Upper lobe of left lung (tissue), 6 donors: Measurements from ENCODE around the gene AGPS. TPM values are rescaled to one million over a fixed set of nuclear protein-coding genes. Genes with fewer than 3 reads are reported as not detected.

Experiments used
- ATAC-seq, 2 donors: fragments of 200-7000 bp; cut with Tn5 transposase; one replicate each; pipeline ENCODE4 v1.9.1; 2022; ENCODE audit warnings: mild to moderate bottlenecking in 2 of 2, moderate library complexity in 2 of 2; ENCODE audit not compliant: low FRiP score in 2 of 2
- DNase-seq, 2 donors: peaks; one replicate each; pipeline ENCODE4 v3.0.0-alpha.2; 2019 to 2020
- H3K27ac ChIP-seq, 4 donors: fragments of 200-600 bp; sonication (generic); one replicate each; pipeline ENCODE4 v1.5.1; 2016 to 2019
- H3K27me3 ChIP-seq, 4 donors: fragments of 200-600 bp; sonication (generic); one replicate each; pipeline ENCODE4 v1.5.1; 2017 to 2019
- H3K36me3 ChIP-seq, 4 donors: fragments of 200-600 bp; sonication (generic); one replicate each; pipeline ENCODE4 v1.5.1; 2016 to 2019
- H3K4me1 ChIP-seq, 4 donors: fragments of 200-600 bp; sonication (generic); one replicate each; pipeline ENCODE4 v1.5.1; 2018 to 2019
- H3K4me3 ChIP-seq, 4 donors: fragments of 200-600 bp; sonication (generic); one replicate each; pipeline ENCODE4 v1.5.1; 2017 to 2019; ENCODE audit warnings: mild to moderate bottlenecking in 2 of 4, moderate library complexity in 1 of 4
- H3K9me3 ChIP-seq, 4 donors: fragments of 200-600 bp; sonication (generic); one replicate each; pipeline ENCODE4 v1.5.1; 2018 to 2019
- CTCF ChIP-seq, 6 experiments: fragments of 450-650 bp in 4 of 6; fragments of 200-600 bp in 2 of 6; sonication (generic) in 2 of 6; IDR thresholded peaks; one replicate each; pipeline ENCODE4 v1.5.1; 2016 to 2019; ENCODE audit warnings: antibody characterized with exemption in 6 of 6
- EP300 ChIP-seq, 4 donors: sonication (generic); formaldehyde crosslinking; IDR thresholded peaks; one replicate each; pipeline ENCODE4 v1.5.1; 2017; ENCODE audit warnings: antibody characterized with exemption in 4 of 4, control low read depth in 2 of 4
- POLR2A ChIP-seq, 4 donors: fragments of 450-650 bp; IDR thresholded peaks; one replicate each; pipeline ENCODE4 v1.5.1; 2016 to 2017; ENCODE audit warnings: antibody characterized with exemption in 4 of 4, mild to moderate bottlenecking in 2 of 4
- POLR2AphosphoS5 ChIP-seq, 2 donors: sonication (generic); formaldehyde crosslinking; IDR thresholded peaks; one replicate each; pipeline ENCODE4 v1.5.1; 2017; ENCODE audit warnings: antibody characterized with exemption in 2 of 2
- WGBS, 2 donors: methylation state at CpG; one replicate each; pipeline ENCODE4 v1.1.5; 2017 to 2018; 5-methylcytosine and 5-hydroxymethylcytosine counted together
- total RNA-seq, 6 donors: library from RNA; depleted of rRNA in 4 of 6; stranded (reverse); fragments of >200 nt in 4 of 6; gene quantifications; one replicate each; pipeline versions ENCODE4 v1.1.0 to v1.2.1, GENCODE V29; 2016 to 2021
- donor health status: DM: no; HTN: no; CAD: no; lungs with moderate emphysema.
- donor health status: DM: no; HTN: yes; CAD: no; lungs with severe emphysema.

AGPS gene
- total RNA-seq, 6 donors from 2014 or later, result 38.8 to 81.6 (median 50.0) TPM

DNA sequence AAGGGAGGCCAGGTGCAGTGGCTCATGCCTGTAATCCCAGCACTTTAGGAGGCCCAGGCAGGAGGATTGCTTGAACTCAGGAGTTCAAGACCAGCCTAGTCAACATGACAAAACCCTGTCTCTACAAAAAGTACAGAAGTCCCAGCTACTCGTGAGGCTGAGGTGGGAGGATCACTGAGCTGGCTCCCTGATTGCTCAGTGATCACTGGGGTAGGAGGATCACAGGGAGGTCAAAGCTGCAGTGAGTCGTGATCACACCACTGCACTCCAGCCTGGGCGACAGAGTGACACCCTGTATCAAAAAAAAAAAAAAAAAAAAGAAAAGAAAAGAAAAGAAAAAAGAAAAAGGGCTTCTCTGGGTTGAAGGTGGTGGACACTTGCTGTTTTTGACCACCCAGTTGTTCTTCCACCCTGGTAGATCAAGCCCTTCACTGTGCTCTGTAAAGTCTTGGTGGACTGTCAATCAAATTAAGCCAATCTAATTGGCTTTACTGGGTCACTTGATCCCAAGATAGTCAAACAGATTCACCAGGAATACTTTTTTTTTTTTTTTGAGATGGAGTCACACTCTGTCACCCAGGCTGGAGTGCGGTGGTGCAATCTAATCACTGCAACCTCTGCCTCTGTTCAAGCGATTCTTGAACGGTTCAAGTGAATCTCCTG lies 191.6 kb downstream of the AGPS start:
- 85 to 93% methylated on average over 5 to 6 of the region's 6 CpGs for WGBS, 2 donors
- no peaks in the 10 kb centered on the region for H3K9me3 ChIP-seq
- ATAC-seq (no peak), DNase-seq (no peak)
- H3K36me3 ChIP-seq, result no peaks in the 10 kb centered on the region
- no peaks in the 10 kb centered on the region for H3K4me1 ChIP-seq
- H3K4me3 ChIP-seq, result no peak overlapping the region
- no peaks in the 10 kb centered on the region for H3K27me3 ChIP-seq
- TF ChIP-seq EP300 (IDR thresholded peaks at IDR 0.05) (no peak), POLR2AphosphoS5 (IDR thresholded peaks at IDR 0.05) (no peak), CTCF (IDR thresholded peaks at IDR 0.05) (no peak), POLR2A (IDR thresholded peaks at IDR 0.05) (no peak)
- no peak overlapping the region for H3K27ac ChIP-seq

DNA sequence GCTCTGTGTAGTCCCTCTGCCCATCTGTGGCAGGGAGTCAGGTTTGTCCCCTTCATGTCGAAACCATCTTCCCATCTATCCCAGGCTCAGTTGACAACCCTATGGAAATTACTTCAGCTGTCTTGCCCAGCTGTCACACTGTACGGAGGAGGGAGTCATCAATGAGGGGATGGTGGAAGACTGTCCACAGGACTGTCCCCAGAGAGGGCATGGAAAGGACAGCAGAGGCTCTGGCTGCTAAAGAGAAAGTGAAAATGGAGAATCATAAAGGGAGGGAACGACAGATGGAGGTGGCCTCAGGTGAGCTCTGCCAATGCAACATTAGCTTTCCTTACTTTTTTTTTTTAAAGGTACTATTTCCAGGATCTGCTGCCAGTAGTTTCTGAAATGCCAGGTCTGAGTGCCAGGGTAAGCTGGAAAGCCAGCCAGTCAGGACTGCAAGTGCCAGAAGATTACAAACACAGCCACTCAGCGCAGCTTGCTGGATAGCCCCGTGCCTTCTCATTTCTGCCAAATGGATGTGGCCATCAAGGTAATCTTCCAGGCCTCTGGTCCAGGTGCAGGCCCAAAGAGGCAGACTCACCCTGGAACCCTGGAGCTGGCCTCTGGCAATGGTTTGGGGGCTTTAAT lies 192.8 kb downstream of the AGPS start:
- H3K27ac ChIP-seq, result no peak overlapping the region
- H3K9me3 ChIP-seq, result no peaks in the 10 kb centered on the region
- H3K4me1 ChIP-seq, result no peaks in the 10 kb centered on the region
- H3K4me3 ChIP-seq, result no peak overlapping the region
- no peaks in the 10 kb centered on the region for H3K36me3 ChIP-seq
- no peak for TF ChIP-seq CTCF (IDR thresholded peaks at IDR 0.05)
- no peak for TF ChIP-seq POLR2AphosphoS5 (IDR thresholded peaks at IDR 0.05)
- no peak for TF ChIP-seq POLR2A (IDR thresholded peaks at IDR 0.05)
- no peak for TF ChIP-seq EP300 (IDR thresholded peaks at IDR 0.05)
- DNase-seq, result no peak
- no peaks in the 10 kb centered on the region for H3K27me3 ChIP-seq
- no peak for ATAC-seq
- WGBS, 2 donors, result 82 to 87% methylated on average over 5 of the region's 5 CpGs

DNA sequence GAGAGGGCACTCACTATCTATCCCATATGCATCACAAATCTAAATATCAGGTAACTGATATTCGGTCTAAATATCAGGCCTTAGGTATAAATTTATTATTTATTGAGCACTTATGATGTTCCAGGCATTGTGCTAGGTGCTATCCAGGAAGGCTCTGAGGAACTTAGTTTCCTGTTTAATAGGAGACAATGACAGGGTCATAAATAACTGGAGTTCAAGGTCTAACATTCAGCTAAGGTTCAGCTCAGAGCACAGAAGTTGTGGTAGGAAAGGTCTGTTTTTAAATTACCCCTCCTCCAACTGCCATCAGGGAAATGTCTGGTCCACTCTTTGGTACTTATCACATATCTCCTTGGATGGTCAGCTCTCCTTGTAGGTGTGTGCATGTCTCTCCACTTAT lies 193.6 kb downstream of the AGPS start:
- no peak for TF ChIP-seq EP300 (IDR thresholded peaks at IDR 0.05)
- TF ChIP-seq POLR2A (IDR thresholded peaks at IDR 0.05), result no peak
- no peak for TF ChIP-seq CTCF (IDR thresholded peaks at IDR 0.05)
- TF ChIP-seq POLR2AphosphoS5 (IDR thresholded peaks at IDR 0.05), result no peak
- no peaks in the 10 kb centered on the region for H3K36me3 ChIP-seq
- H3K27me3 ChIP-seq, result no peaks in the 10 kb centered on the region
- H3K9me3 ChIP-seq, result no peaks in the 10 kb centered on the region
- DNase-seq (no peak), ATAC-seq (no peak)
- H3K4me3 ChIP-seq, result no peak overlapping the region
- no peak overlapping the region for H3K27ac ChIP-seq
- WGBS, 2 donors, result 43 to 50% methylated on average over 1 of the region's 1 CpG
- H3K4me1 ChIP-seq, result no peaks in the 10 kb centered on the region

- ATAC-seq, result no peak
- H3K4me1 ChIP-seq, result no peaks in the 10 kb centered on the region
- H3K36me3 ChIP-seq, result no peaks in the 10 kb centered on the region
- H3K27me3 ChIP-seq, result no peaks in the 10 kb centered on the region
- no peak for TF ChIP-seq POLR2A (IDR thresholded peaks at IDR 0.05)
- no peak for TF ChIP-seq CTCF (IDR thresholded peaks at IDR 0.05)
- TF ChIP-seq POLR2AphosphoS5 (IDR thresholded peaks at IDR 0.05), result no peak
- TF ChIP-seq EP300 (IDR thresholded peaks at IDR 0.05), result no peak
- H3K9me3 ChIP-seq, result no peaks in the 10 kb centered on the region
- no peak for DNase-seq
- no peak overlapping the region for H3K27ac ChIP-seq
- 95 to 100% methylated on average over 1 of the region's 1 CpG for WGBS, 2 donors
- no peak overlapping the region for H3K4me3 ChIP-seq
Measured at GRCh38 chr2:177587371-177587770, 194.8 kb downstream of the AGPS start.

- ATAC-seq (no peak), DNase-seq (no peak)
- H3K4me1 ChIP-seq, result no peaks in the 10 kb centered on the region
- WGBS, 2 donors, result 72 to 80% methylated on average over 3 of the region's 3 CpGs
- no peaks in the 10 kb centered on the region for H3K27me3 ChIP-seq
- no peaks in the 10 kb centered on the region for H3K36me3 ChIP-seq
- no peak overlapping the region for H3K27ac ChIP-seq
- H3K9me3 ChIP-seq, result no peaks in the 10 kb centered on the region
- TF ChIP-seq CTCF (IDR thresholded peaks at IDR 0.05), result no peak
- no peak for TF ChIP-seq EP300 (IDR thresholded peaks at IDR 0.05)
- H3K4me3 ChIP-seq, result no peak overlapping the region
Measured at GRCh38 chr2:177588671-177589070, 196.1 kb downstream of the AGPS start.
